Upper lobe of left lung (tissue), 6 donors: Measurements from ENCODE around the gene TMEM132D. TPM values are rescaled to one million over a fixed set of nuclear protein-coding genes. Genes with fewer than 3 reads are reported as not detected.

Source experiments
- ATAC-seq, 2 donors: fragments of 200-7000 bp; cut with Tn5 transposase; one replicate each; pipeline ENCODE4 v1.9.1; 2022; ENCODE audit warnings: mild to moderate bottlenecking in 2 of 2, moderate library complexity in 2 of 2; ENCODE audit not compliant: low FRiP score in 2 of 2
- DNase-seq, 2 donors: peaks; one replicate each; pipeline ENCODE4 v3.0.0-alpha.2; 2019 to 2020
- H3K27ac ChIP-seq, 4 donors: fragments of 200-600 bp; sonication (generic); one replicate each; pipeline ENCODE4 v1.5.1; 2016 to 2019
- H3K27me3 ChIP-seq, 4 donors: fragments of 200-600 bp; sonication (generic); one replicate each; pipeline ENCODE4 v1.5.1; 2017 to 2019
- H3K36me3 ChIP-seq, 4 donors: fragments of 200-600 bp; sonication (generic); one replicate each; pipeline ENCODE4 v1.5.1; 2016 to 2019
- H3K4me1 ChIP-seq, 4 donors: fragments of 200-600 bp; sonication (generic); one replicate each; pipeline ENCODE4 v1.5.1; 2018 to 2019
- H3K4me3 ChIP-seq, 4 donors: fragments of 200-600 bp; sonication (generic); one replicate each; pipeline ENCODE4 v1.5.1; 2017 to 2019; ENCODE audit warnings: mild to moderate bottlenecking in 2 of 4, moderate library complexity in 1 of 4
- H3K9me3 ChIP-seq, 4 donors: fragments of 200-600 bp; sonication (generic); one replicate each; pipeline ENCODE4 v1.5.1; 2018 to 2019
- CTCF ChIP-seq, 6 experiments: fragments of 450-650 bp in 4 of 6; fragments of 200-600 bp in 2 of 6; sonication (generic) in 2 of 6; IDR thresholded peaks; one replicate each; pipeline ENCODE4 v1.5.1; 2016 to 2019; ENCODE audit warnings: antibody characterized with exemption in 6 of 6
- EP300 ChIP-seq, 4 donors: sonication (generic); formaldehyde crosslinking; IDR thresholded peaks; one replicate each; pipeline ENCODE4 v1.5.1; 2017; ENCODE audit warnings: antibody characterized with exemption in 4 of 4, control low read depth in 2 of 4
- POLR2A ChIP-seq, 4 donors: fragments of 450-650 bp; IDR thresholded peaks; one replicate each; pipeline ENCODE4 v1.5.1; 2016 to 2017; ENCODE audit warnings: antibody characterized with exemption in 4 of 4, mild to moderate bottlenecking in 2 of 4
- POLR2AphosphoS5 ChIP-seq, 2 donors: sonication (generic); formaldehyde crosslinking; IDR thresholded peaks; one replicate each; pipeline ENCODE4 v1.5.1; 2017; ENCODE audit warnings: antibody characterized with exemption in 2 of 2
- WGBS, 2 donors: methylation state at CpG; one replicate each; pipeline ENCODE4 v1.1.5; 2017 to 2018; 5-methylcytosine and 5-hydroxymethylcytosine counted together
- total RNA-seq, 6 donors: library from RNA; depleted of rRNA in 4 of 6; stranded (reverse); fragments of >200 nt in 4 of 6; gene quantifications; one replicate each; pipeline versions ENCODE4 v1.1.0 to v1.2.1, GENCODE V29; 2016 to 2021
- donor health status: DM: no; HTN: no; CAD: no; lungs with moderate emphysema.
- donor health status: DM: no; HTN: yes; CAD: no; lungs with severe emphysema.

Gene TMEM132D
- total RNA-seq, 6 donors from 2014 or later, result 0.30 to 1.0 (median 0.79) TPM; not detected in 1

- H3K9me3 ChIP-seq, result peaks cover 0 to 4% (median 0%) of the 10 kb centered on the region in 4 donors
- no peak overlapping the region for H3K27ac ChIP-seq
- no peaks in the 10 kb centered on the region for H3K36me3 ChIP-seq
- no peak for TF ChIP-seq POLR2AphosphoS5 (IDR thresholded peaks at IDR 0.05)
- no peak for TF ChIP-seq EP300 (IDR thresholded peaks at IDR 0.05)
- no peak for TF ChIP-seq CTCF (IDR thresholded peaks at IDR 0.05)
- TF ChIP-seq POLR2A (IDR thresholded peaks at IDR 0.05), result no peak
- no peak for DNase-seq
- H3K4me3 ChIP-seq, result no peak overlapping the region
- WGBS, 2 donors, result 89 to 91% methylated on average over 3 of the region's 3 CpGs
- no peaks in the 10 kb centered on the region for H3K4me1 ChIP-seq
- no peaks in the 10 kb centered on the region for H3K27me3 ChIP-seq
- no peak for ATAC-seq
Observed at GRCh38 chr12:129727100-129727499, 176.7 kb downstream of the TMEM132D start.

- H3K4me3 ChIP-seq, result no peak overlapping the region
- no peaks in the 10 kb centered on the region for H3K27me3 ChIP-seq
- DNase-seq (no peak), ATAC-seq (no peak)
- TF ChIP-seq POLR2A (IDR thresholded peaks at IDR 0.05) (no peak), POLR2AphosphoS5 (IDR thresholded peaks at IDR 0.05) (no peak), CTCF (IDR thresholded peaks at IDR 0.05) (no peak), EP300 (IDR thresholded peaks at IDR 0.05) (no peak)
- no peaks in the 10 kb centered on the region for H3K4me1 ChIP-seq
- no peak overlapping the region for H3K27ac ChIP-seq
- WGBS, 2 donors, result 73 to 81% methylated on average over 6 to 8 of the region's 8 CpGs
- H3K9me3 ChIP-seq, result peaks cover 0 to 4% (median 0%) of the 10 kb centered on the region in 4 donors
- H3K36me3 ChIP-seq, result no peaks in the 10 kb centered on the region
Observed at GRCh38 chr12:129723260-129723659, 180.6 kb downstream of the TMEM132D start.

GRCh38 chr12:129720618-129721017 lies 183.2 kb downstream of the TMEM132D start:
- no peaks in the 10 kb centered on the region for H3K27me3 ChIP-seq
- no peaks in the 10 kb centered on the region for H3K4me1 ChIP-seq
- no peak overlapping the region for H3K27ac ChIP-seq
- ATAC-seq (no peak), DNase-seq (no peak)
- no peaks in the 10 kb centered on the region for H3K36me3 ChIP-seq
- no peak for TF ChIP-seq EP300 (IDR thresholded peaks at IDR 0.05)
- TF ChIP-seq CTCF (IDR thresholded peaks at IDR 0.05), result no peak
- no peak for TF ChIP-seq POLR2A (IDR thresholded peaks at IDR 0.05)
- TF ChIP-seq POLR2AphosphoS5 (IDR thresholded peaks at IDR 0.05), result no peak
- WGBS, 2 donors, result 73 to 86% methylated on average over 4 of the region's 4 CpGs
- peaks cover 0 to 4% (median 0%) of the 10 kb centered on the region in 4 donors for H3K9me3 ChIP-seq
- H3K4me3 ChIP-seq, result no peak overlapping the region

GRCh38 chr12:129719416-129719815 lies 184.4 kb downstream of the TMEM132D start:
- 36 to 46% methylated on average over 3 of the region's 3 CpGs for WGBS, 2 donors
- Histone ChIP-seq H3K36me3 (no peaks in the 10 kb centered on the region), H3K27me3 (no peaks in the 10 kb centered on the region), H3K27ac (no peak overlapping the region), H3K9me3 (no peaks in the 10 kb centered on the region), H3K4me3 (no peak overlapping the region), H3K4me1 (no peaks in the 10 kb centered on the region)
- TF ChIP-seq CTCF (IDR thresholded peaks at IDR 0.05) (no peak), EP300 (IDR thresholded peaks at IDR 0.05) (no peak), POLR2A (IDR thresholded peaks at IDR 0.05) (no peak), POLR2AphosphoS5 (IDR thresholded peaks at IDR 0.05) (no peak)
- no peak for DNase-seq
- no peak for ATAC-seq

GRCh38 chr12:129717438-129717837 lies 186.4 kb downstream of the TMEM132D start:
- no peak for DNase-seq
- no peak for ATAC-seq
- Histone ChIP-seq H3K27ac (no peak overlapping the region), H3K27me3 (no peaks in the 10 kb centered on the region), H3K4me3 (no peak overlapping the region), H3K36me3 (no peaks in the 10 kb centered on the region), H3K9me3 (no peaks in the 10 kb centered on the region), H3K4me1 (no peaks in the 10 kb centered on the region)
- no peak for TF ChIP-seq CTCF (IDR thresholded peaks at IDR 0.05)
- no peak for TF ChIP-seq POLR2A (IDR thresholded peaks at IDR 0.05)
- no peak for TF ChIP-seq POLR2AphosphoS5 (IDR thresholded peaks at IDR 0.05)
- no peak for TF ChIP-seq EP300 (IDR thresholded peaks at IDR 0.05)
- 90% methylated on average over 2 of the region's 2 CpGs for WGBS, 2 donors
